ENCODE data around the gene MVB12B.

The MVB12B gene

GRCh38 chr9:126519660-126520420 is 193.2 kb downstream of the MVB12B start:
- Histone ChIP-seq H3K9me3 (ENCODE audit: insufficient read depth, low read depth, low read length) (no peaks in the 10 kb centered on the region), H3K79me2 (ENCODE audit: insufficient read depth, low read length) (peaks cover 99% of the 10 kb centered on the region), H3K4me2 (ENCODE audit: low read depth, low read length, poor library complexity, severe bottlenecking) (no peak overlapping the region), H3F3A (ENCODE audit: low read depth) (peaks cover 4% of the 10 kb centered on the region; the same call in 1 of the 2 replicates), H3K36me3 (ENCODE audit: insufficient read depth, low read length) (no peaks in the 10 kb centered on the region), H3K4me1 (ENCODE audit: insufficient read depth, low read length, poor library complexity, severe bottlenecking) (peaks cover 56% of the 10 kb centered on the region), H2AFZ (ENCODE audit: low read length) (no peak overlapping the region), H4K20me1 (ENCODE audit: insufficient read depth, low read length, poor library complexity, severe bottlenecking) (peaks cover 14% of the 10 kb centered on the region), H3K4me3 (ENCODE audit: low read length, poor library complexity, severe bottlenecking) (no peak overlapping the region), H3K9ac (ENCODE audit: low read depth, low read length, poor library complexity, severe bottlenecking) (no peak overlapping the region), H3K9me2 (replicated peaks; ENCODE audit: low read depth, low read length) (no peaks in the 10 kb centered on the region), H3K27me3 (ENCODE audit: insufficient read depth, low read length, poor library complexity, severe bottlenecking) (no peaks in the 10 kb centered on the region)
- TF ChIP-seq EZH2phosphoT487 (IDR thresholded peaks at IDR 0.05; ENCODE audit: borderline replicate concordance) (no peak), CTCF (conservative IDR thresholded peaks at IDR 0.05; ENCODE audit: low read length) (no peak)

GRCh38 chr9:126520453-126520852 is 193.8 kb downstream of the MVB12B start:
- Histone ChIP-seq H3K36me3 (ENCODE audit: insufficient read depth, low read length) (no peaks in the 10 kb centered on the region), H3K27me3 (ENCODE audit: insufficient read depth, low read length, poor library complexity, severe bottlenecking) (no peaks in the 10 kb centered on the region), H2AFZ (ENCODE audit: low read length) (no peak overlapping the region), H3K9me2 (replicated peaks; ENCODE audit: low read depth, low read length) (no peaks in the 10 kb centered on the region), H3K9ac (ENCODE audit: low read depth, low read length, poor library complexity, severe bottlenecking) (no peak overlapping the region), H3K9me3 (ENCODE audit: insufficient read depth, low read depth, low read length) (no peaks in the 10 kb centered on the region), H4K20me1 (ENCODE audit: insufficient read depth, low read length, poor library complexity, severe bottlenecking) (peaks cover 14% of the 10 kb centered on the region), H3F3A (ENCODE audit: low read depth) (peaks cover 4% of the 10 kb centered on the region; the same call in 1 of the 2 replicates), H3K4me2 (ENCODE audit: low read depth, low read length, poor library complexity, severe bottlenecking) (no peak overlapping the region), H3K79me2 (ENCODE audit: insufficient read depth, low read length) (peaks cover 99% of the 10 kb centered on the region), H3K4me3 (ENCODE audit: low read length, poor library complexity, severe bottlenecking) (no peak overlapping the region), H3K4me1 (ENCODE audit: insufficient read depth, low read length, poor library complexity, severe bottlenecking) (peaks cover 56% of the 10 kb centered on the region)
- no peak for TF ChIP-seq EZH2phosphoT487 (IDR thresholded peaks at IDR 0.05; ENCODE audit: borderline replicate concordance)
- no peak for TF ChIP-seq CTCF (conservative IDR thresholded peaks at IDR 0.05; ENCODE audit: low read length)

GRCh38 chr9:126521089-126521488 is 194.5 kb downstream of the MVB12B start:
- Histone ChIP-seq H3K27me3 (ENCODE audit: insufficient read depth, low read length, poor library complexity, severe bottlenecking) (no peaks in the 10 kb centered on the region), H3K9me3 (ENCODE audit: insufficient read depth, low read depth, low read length) (no peaks in the 10 kb centered on the region), H3K36me3 (ENCODE audit: insufficient read depth, low read length) (no peaks in the 10 kb centered on the region), H3K9me2 (replicated peaks; ENCODE audit: low read depth, low read length) (no peaks in the 10 kb centered on the region), H3F3A (ENCODE audit: low read depth) (peaks cover 4% of the 10 kb centered on the region; the same call in 1 of the 2 replicates), H3K9ac (ENCODE audit: low read depth, low read length, poor library complexity, severe bottlenecking) (no peak overlapping the region), H3K4me2 (ENCODE audit: low read depth, low read length, poor library complexity, severe bottlenecking) (no peak overlapping the region), H3K4me1 (ENCODE audit: insufficient read depth, low read length, poor library complexity, severe bottlenecking) (peaks cover 58% of the 10 kb centered on the region), H3K4me3 (ENCODE audit: low read length, poor library complexity, severe bottlenecking) (no peak overlapping the region), H2AFZ (ENCODE audit: low read length) (no peak overlapping the region), H4K20me1 (ENCODE audit: insufficient read depth, low read length, poor library complexity, severe bottlenecking) (peaks cover 14% of the 10 kb centered on the region), H3K79me2 (ENCODE audit: insufficient read depth, low read length) (peaks cover 99% of the 10 kb centered on the region)
- TF ChIP-seq CTCF (conservative IDR thresholded peaks at IDR 0.05; ENCODE audit: low read length) (no peak), EZH2phosphoT487 (IDR thresholded peaks at IDR 0.05; ENCODE audit: borderline replicate concordance) (no peak)

Data from Loucy (cell line).